Endodermal cell (in vitro differentiated cells): ENCODE results near the gene MYL2. TPM values are rescaled to one million over a fixed set of nuclear protein-coding genes. Genes with fewer than 3 reads are reported as not detected.

ENCODE experiments used
- DNase-seq: peaks from one replicate; pipeline ENCODE4 v3.0.0-alpha.2; 2017
- H3K27ac ChIP-seq: 2 replicates; pipeline ENCODE4 v1.5.1; 2013; ENCODE audit warnings: mild to moderate bottlenecking, low read depth, low read length, moderate library complexity
- H3K27me3 ChIP-seq: 2 replicates; pipeline ENCODE4 v1.6.1; 2013; ENCODE audit warnings: mild to moderate bottlenecking, low read length, moderate library complexity; ENCODE audit not compliant: insufficient read depth, control insufficient read depth, poor library complexity, severe bottlenecking
- H3K36me3 ChIP-seq: 2 replicates; pipeline ENCODE4 v1.7.0; 2013; ENCODE audit warnings: mild to moderate bottlenecking, low read length, moderate library complexity; ENCODE audit not compliant: control insufficient read depth, insufficient read depth
- H3K4me1 ChIP-seq: one replicate; pipeline ENCODE4 v1.7.0; 2013; ENCODE audit warnings: low read length; ENCODE audit not compliant: control insufficient read depth, insufficient read depth
- H3K4me3 ChIP-seq: 2 replicates; pipeline ENCODE4 v1.5.1; 2013; ENCODE audit warnings: mild to moderate bottlenecking, low read length, moderate library complexity
- H3K9ac ChIP-seq: 2 replicates; pipeline ENCODE4 v1.6.1; 2013; ENCODE audit warnings: mild to moderate bottlenecking, low read length, moderate library complexity; ENCODE audit not compliant: poor library complexity, severe bottlenecking; ENCODE audit errors: extremely low read depth
- H3K9me3 ChIP-seq: 2 replicates; pipeline ENCODE4 v1.6.1; 2013; ENCODE audit warnings: mild to moderate bottlenecking, low read length, moderate library complexity; ENCODE audit not compliant: control insufficient read depth
- H3K27ac Mint-ChIP-seq: 2 replicates; pipeline ENCODE4 v1.8.0; 2020; ENCODE audit warnings: mixed read lengths
- H3K27me3 Mint-ChIP-seq: 2 replicates; pipeline ENCODE4 v1.8.0; 2021; ENCODE audit warnings: mild to moderate bottlenecking, mixed read lengths; ENCODE audit not compliant: insufficient read depth
- H3K36me3 Mint-ChIP-seq: 2 replicates; pipeline ENCODE4 v1.8.0; 2020; ENCODE audit warnings: low read depth, mixed read lengths
- H3K4me1 Mint-ChIP-seq: 2 replicates; pipeline ENCODE4 v1.8.0; 2020; ENCODE audit warnings: mixed read lengths
- H3K4me3 Mint-ChIP-seq: 2 replicates; pipeline ENCODE4 v1.8.0; 2020; ENCODE audit warnings: mild to moderate bottlenecking, moderate library complexity, mixed read lengths
- H3K9me3 Mint-ChIP-seq: 2 replicates; pipeline ENCODE4 v1.8.0; 2020; ENCODE audit warnings: mild to moderate bottlenecking, mixed read lengths
- WGBS, 2 experiments: methylation state at CpG; one replicate each; pipeline versions ENCODE4 v1.1.5 to v1.1.7; 2013; ENCODE audit warnings: missing lambda C conversion rate in 2 of 2, mixed read lengths in 1 of 2; ENCODE audit not compliant: insufficient coverage in 1 of 2, insufficient read length in 1 of 2; 5-methylcytosine and 5-hydroxymethylcytosine counted together
- total RNA-seq, 2 donors: library from RNA; stranded (reverse); fragmentation: NEBNext Ultra II Directional in 1 of 2; extraction: Animal tissue kit (Norgen Biotek cat#: 25700) in 1 of 2; gene quantifications; 2 replicates in 1 of 2; 3 replicates in 1 of 2; pipeline ENCODE4 v1.2.1, GENCODE V29; 2021
- TF ChIP-seq, protein P1 (sequence below): fragments of 200-600 bp; sonication (generic); conservative IDR thresholded peaks from 2 replicates; pipeline ENCODE4 v1.5.0; 2021; ENCODE audit warnings: antibody characterized with exemption, mild to moderate bottlenecking

MYL2 gene
- total RNA-seq, 2 donors from 2014 or later, result 0.89 TPM; not detected in 1

DNA sequence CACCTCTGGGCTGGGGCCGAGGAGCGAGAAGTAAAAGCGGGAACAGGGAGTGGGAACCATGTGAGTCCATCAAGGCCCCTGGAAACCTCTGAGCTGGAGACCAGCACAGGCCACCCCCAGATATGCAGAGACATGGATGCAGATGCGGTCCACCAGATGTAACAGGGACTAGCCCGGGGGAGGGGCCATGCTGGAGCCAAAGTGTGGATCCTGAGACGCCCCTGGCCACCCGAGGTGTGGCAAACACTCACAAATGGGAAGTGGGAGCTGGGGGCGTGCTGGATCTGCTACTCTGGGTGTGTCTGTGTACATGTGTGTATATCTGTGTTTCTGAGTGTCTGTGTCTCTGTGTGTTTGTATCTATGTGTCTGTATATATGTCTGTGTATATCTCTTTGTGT, 12.8 kb downstream of the MYL2 start:
- no peaks in the 10 kb centered on the region for H3K27me3 Mint-ChIP-seq
- Histone ChIP-seq H3K9me3 (no peaks in the 10 kb centered on the region), H3K4me3 (no peak overlapping the region), H3K4me1 (no peaks in the 10 kb centered on the region), H3K36me3 (no peaks in the 10 kb centered on the region), H3K27ac (no peak overlapping the region), H3K9ac (no peak overlapping the region), H3K27me3 (no peaks in the 10 kb centered on the region)
- H3K4me1 Mint-ChIP-seq, result no peaks in the 10 kb centered on the region
- H3K4me3 Mint-ChIP-seq, result no peak overlapping the region
- WGBS, 2 experiments, result 80% methylated on average over 8 of the region's 8 CpGs; no CpG with 5 or more reads in 1 of the 2 experiments
- TF ChIP-seq, protein P1, sequence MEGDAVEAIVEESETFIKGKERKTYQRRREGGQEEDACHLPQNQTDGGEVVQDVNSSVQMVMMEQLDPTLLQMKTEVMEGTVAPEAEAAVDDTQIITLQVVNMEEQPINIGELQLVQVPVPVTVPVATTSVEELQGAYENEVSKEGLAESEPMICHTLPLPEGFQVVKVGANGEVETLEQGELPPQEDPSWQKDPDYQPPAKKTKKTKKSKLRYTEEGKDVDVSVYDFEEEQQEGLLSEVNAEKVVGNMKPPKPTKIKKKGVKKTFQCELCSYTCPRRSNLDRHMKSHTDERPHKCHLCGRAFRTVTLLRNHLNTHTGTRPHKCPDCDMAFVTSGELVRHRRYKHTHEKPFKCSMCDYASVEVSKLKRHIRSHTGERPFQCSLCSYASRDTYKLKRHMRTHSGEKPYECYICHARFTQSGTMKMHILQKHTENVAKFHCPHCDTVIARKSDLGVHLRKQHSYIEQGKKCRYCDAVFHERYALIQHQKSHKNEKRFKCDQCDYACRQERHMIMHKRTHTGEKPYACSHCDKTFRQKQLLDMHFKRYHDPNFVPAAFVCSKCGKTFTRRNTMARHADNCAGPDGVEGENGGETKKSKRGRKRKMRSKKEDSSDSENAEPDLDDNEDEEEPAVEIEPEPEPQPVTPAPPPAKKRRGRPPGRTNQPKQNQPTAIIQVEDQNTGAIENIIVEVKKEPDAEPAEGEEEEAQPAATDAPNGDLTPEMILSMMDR, result no peak
- peak overlapping the region; percentile 31 for H3K27ac Mint-ChIP-seq
- peak; percentile 60 for DNase-seq
- no peaks in the 10 kb centered on the region for H3K9me3 Mint-ChIP-seq
- no peaks in the 10 kb centered on the region for H3K36me3 Mint-ChIP-seq

DNA sequence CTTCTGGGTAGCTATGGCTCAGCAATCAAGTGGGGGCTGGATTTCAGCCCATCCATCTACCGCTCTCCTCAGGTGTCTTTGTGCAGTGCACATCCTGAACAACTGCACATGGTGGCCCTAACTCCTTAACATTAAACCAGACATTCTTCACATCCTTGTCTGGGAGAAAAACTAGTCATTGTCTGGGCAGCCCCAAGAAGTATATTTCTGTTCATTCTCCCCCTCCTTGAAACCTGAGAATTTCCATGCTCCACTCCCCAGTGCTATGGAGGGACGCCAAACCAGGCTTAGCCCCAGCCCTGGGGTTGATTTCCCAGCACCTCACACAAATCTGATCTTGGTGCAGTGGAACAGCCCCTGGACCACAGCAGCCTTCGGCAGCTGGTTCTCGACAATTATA, 13.4 kb downstream of the MYL2 start:
- Histone ChIP-seq H3K9me3 (no peaks in the 10 kb centered on the region), H3K9ac (no peak overlapping the region), H3K27ac (no peak overlapping the region), H3K4me3 (no peak overlapping the region), H3K36me3 (no peaks in the 10 kb centered on the region), H3K27me3 (no peaks in the 10 kb centered on the region), H3K4me1 (no peaks in the 10 kb centered on the region)
- Mint-ChIP-seq H3K9me3 (no peaks in the 10 kb centered on the region), H3K27me3 (no peaks in the 10 kb centered on the region), H3K4me1 (no peaks in the 10 kb centered on the region), H3K36me3 (no peaks in the 10 kb centered on the region), H3K4me3 (no peak overlapping the region), H3K27ac (peak overlapping the region; percentile 31)
- TF ChIP-seq, protein P1, result no peak
- DNase-seq, result no peak
- 90 to 100% methylated on average over 4 of the region's 4 CpGs for WGBS, 2 experiments

DNA sequence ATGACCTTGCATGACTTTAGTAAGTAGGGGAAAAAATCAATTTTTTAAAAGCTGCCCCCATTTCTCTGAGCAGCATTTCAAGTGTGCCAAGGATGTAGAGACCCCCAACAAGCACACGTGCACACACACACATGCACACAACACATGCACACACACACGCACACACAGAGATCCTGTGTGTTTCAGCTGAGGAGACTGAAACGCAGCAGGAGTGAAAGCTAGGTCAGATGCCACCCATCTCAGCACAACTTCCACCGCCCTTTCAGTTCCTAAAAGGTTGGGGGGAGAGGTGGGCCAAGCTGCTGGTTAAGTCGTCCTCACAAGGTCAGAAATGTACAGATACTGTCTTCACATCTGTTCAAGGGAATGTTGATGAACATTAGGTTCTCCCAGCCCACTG, 13.9 kb downstream of the MYL2 start:
- H3K36me3 ChIP-seq, result no peaks in the 10 kb centered on the region
- no peak overlapping the region for H3K4me3 ChIP-seq
- H3K27me3 ChIP-seq, result no peaks in the 10 kb centered on the region
- H3K9me3 ChIP-seq, result no peaks in the 10 kb centered on the region
- no peak for DNase-seq
- no peak overlapping the region for H3K27ac ChIP-seq
- 91% methylated on average over 5 of the region's 5 CpGs; no CpG with 5 or more reads in 1 of the 2 experiments for WGBS, 2 experiments
- Mint-ChIP-seq H3K4me3 (no peak overlapping the region), H3K27ac (no peak overlapping the region), H3K9me3 (no peaks in the 10 kb centered on the region), H3K27me3 (no peaks in the 10 kb centered on the region), H3K4me1 (peaks cover under 1% of the 10 kb centered on the region), H3K36me3 (no peaks in the 10 kb centered on the region)
- H3K9ac ChIP-seq, result no peak overlapping the region
- TF ChIP-seq, protein P1, result no peak
- H3K4me1 ChIP-seq, result no peaks in the 10 kb centered on the region
